HepG2 (cell line): ENCODE data around the gene SAC3D1.

Experiments used
- BHLHE40 ChIP-seq: IDR thresholded peaks from 2 replicates; pipeline ENCODE4 v1.6.1; 2011; ENCODE audit warnings: low read length, improper control_type of control experiment
- CHD2 ChIP-seq: IDR thresholded peaks from 2 replicates; pipeline ENCODE4 v1.6.1; 2011; ENCODE audit warnings: low read depth, low read length, improper control_type of control experiment
- CTCF ChIP-seq: sonication (generic); formaldehyde crosslinking; IDR thresholded peaks from 2 replicates; pipeline ENCODE4 v1.5.0; 2020; ENCODE audit warnings: mild to moderate bottlenecking, missing genetic modification reagents, moderate library complexity
- GABPA ChIP-seq, 2 experiments: IDR thresholded peaks; 2 replicates each; pipeline ENCODE4 v1.6.1; 2011 to 2016; ENCODE audit warnings: low read depth in 2 of 2, low read length in 1 of 2, missing biosample characterization in 1 of 2, missing genetic modification characterization in 1 of 2
- JUN ChIP-seq: sonication (generic); formaldehyde crosslinking; IDR thresholded peaks from 2 replicates; pipeline ENCODE4 v1.4.0; 2020; ENCODE audit warnings: mild to moderate bottlenecking, missing genetic modification reagents
- JUND ChIP-seq: sonication (generic); formaldehyde crosslinking; IDR thresholded peaks from 2 replicates; pipeline ENCODE4 v1.8.0; 2022; ENCODE audit warnings: mild to moderate bottlenecking, missing genetic modification reagents
- KMT2A ChIP-seq: sonication (generic); formaldehyde crosslinking; IDR thresholded peaks from 2 replicates; pipeline ENCODE4 v1.4.0; 2020; ENCODE audit warnings: missing genetic modification reagents
- LCORL ChIP-seq, 2 experiments: fragments of 450-650 bp in 1 of 2; sonication (generic) in 1 of 2; formaldehyde crosslinking in 1 of 2; IDR thresholded peaks; 2 replicates each; pipeline versions ENCODE4 v1.5.0 to v1.6.1; 2017 to 2020; ENCODE audit warnings: antibody characterized with exemption in 1 of 2, missing genetic modification reagents in 1 of 2
- MAX ChIP-seq: IDR thresholded peaks from 2 replicates; pipeline ENCODE4 v1.6.1; 2012; ENCODE audit warnings: inconsistent platforms
- NFIC ChIP-seq: IDR thresholded peaks from 2 replicates; pipeline ENCODE4 v1.6.1; 2012; ENCODE audit warnings: mild to moderate bottlenecking, low read length, inconsistent platforms
- POGZ ChIP-seq: sonication (generic); formaldehyde crosslinking; IDR thresholded peaks from 2 replicates; pipeline ENCODE4 v1.4.0; 2020; ENCODE audit warnings: mild to moderate bottlenecking, missing genetic modification reagents
- RNF2 ChIP-seq: fragments of 450-650 bp; conservative IDR thresholded peaks from 2 replicates; pipeline ENCODE4 v1.6.1; 2016; ENCODE audit warnings: low read depth
- ZNF143 ChIP-seq: sonication (generic); formaldehyde crosslinking; IDR thresholded peaks from 2 replicates; pipeline ENCODE4 v1.4.0; 2020; ENCODE audit warnings: missing genetic modification reagents
- ZNF280D ChIP-seq: sonication (generic); formaldehyde crosslinking; IDR thresholded peaks from 2 replicates; pipeline ENCODE4 v1.5.1; 2020; ENCODE audit warnings: mild to moderate bottlenecking, missing genetic modification reagents

GRCh38 chr11:65051398-65051858 lies 10.4 kb downstream of the SAC3D1 start:
- TF ChIP-seq ZNF280D (CRISPR knock-in tag) (no peak), JUN (CRISPR knock-in tag) (no peak), NFIC (no peak), LCORL (IDR thresholded peaks at IDR 0.05) (no peak), LCORL (CRISPR knock-in tag; IDR thresholded peaks at IDR 0.05) (no peak), MAX (no peak), CTCF (no peak), RNF2 (no peak), ZNF143 (CRISPR knock-in tag) (no peak), GABPA (IDR thresholded peaks at IDR 0.05; ENCODE audit: low read depth, low read length) (no peak), GABPA (CRISPR knock-in tag; IDR thresholded peaks at IDR 0.05; ENCODE audit: low read depth) (no peak), BHLHE40 (no peak), POGZ (CRISPR knock-in tag) (no peak), JUND (no peak), CHD2 (no peak), KMT2A (CRISPR knock-in tag) (no peak)
